GM18909 (cell line): ENCODE data around the gene BIK.

Experiments
- ATAC-seq: cut with Tn5 transposase; IDR thresholded peaks from one replicate; pipeline ENCODE4 v1.9.1; 2021; ENCODE audit warnings: mild to moderate bottlenecking; ENCODE audit not compliant: unreplicated experiment, poor library complexity

Gene BIK

GRCh38 chr22:43110444-43110926 lies at the start of gene BIK:
TSS of gene BIK (plus strand) at chr22:43110750. CDS start at chr22:43124023, 13,273 bp downstream.
- ATAC-seq, result peak; percentile 45

DNA sequence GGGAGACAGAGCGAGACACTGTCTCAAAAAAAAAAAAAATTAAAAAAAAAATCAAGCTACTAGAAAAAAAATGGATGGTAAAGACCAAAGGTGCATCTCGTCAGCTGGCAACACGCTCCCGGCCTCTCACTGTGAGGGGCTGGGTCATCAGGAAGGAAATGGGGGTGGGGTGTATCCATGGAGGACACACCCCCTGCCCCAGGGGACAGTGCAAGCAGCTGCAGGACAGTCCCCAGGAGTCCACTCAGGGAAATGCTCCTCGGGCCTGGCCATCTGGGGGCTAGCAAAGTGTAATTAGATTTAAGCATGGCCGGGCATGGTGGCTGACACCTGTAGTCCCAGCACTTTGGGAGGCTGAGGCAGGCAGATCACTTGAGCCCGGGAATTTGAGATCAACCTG lies 44.4 kb upstream of the BIK start:
- no peak for ATAC-seq

GRCh38 chr22:43066844-43067385 lies 43.6 kb upstream of the BIK start:
- ATAC-seq, result no peak

DNA sequence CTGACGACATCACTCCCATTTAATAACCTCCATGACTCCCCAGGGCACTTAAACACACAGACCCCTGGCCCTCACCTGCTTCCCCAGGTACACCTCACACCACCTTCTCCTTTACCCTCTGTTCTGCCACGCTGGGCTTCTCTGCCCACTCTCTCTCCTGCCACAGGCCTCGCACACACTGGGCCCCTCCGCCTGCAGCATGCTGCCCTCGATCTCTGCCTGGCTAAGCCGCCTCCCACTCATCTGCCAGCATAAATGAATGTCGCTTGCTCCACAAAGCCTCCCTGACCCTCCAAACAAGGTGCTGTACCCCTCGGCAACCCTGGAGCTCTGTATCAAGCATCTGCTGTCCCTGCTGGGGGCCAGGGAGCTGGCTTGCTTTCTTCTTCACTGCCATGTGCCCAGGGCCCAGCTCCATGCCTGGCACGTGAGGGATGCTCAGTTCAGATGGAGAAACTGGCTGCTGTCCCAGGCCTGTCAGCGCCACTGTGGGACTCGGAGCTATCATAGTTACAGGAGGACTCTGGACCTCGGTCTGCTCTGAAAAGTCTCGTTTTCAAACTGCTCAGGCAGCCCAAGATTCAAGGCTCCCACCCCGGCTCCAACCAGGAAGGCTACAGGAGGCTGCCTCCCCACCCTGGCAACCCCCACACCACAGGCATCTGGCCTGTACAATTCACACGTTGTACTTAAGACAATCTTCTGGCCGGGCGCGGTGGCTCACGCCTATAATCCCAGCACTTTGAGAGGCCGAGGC lies 33.3 kb upstream of the BIK start:
- no peak for ATAC-seq

GRCh38 chr22:43078522-43078921 lies 32.0 kb upstream of the BIK start:
- no peak for ATAC-seq

GRCh38 chr22:43079742-43080141 lies 30.8 kb upstream of the BIK start:
- no peak for ATAC-seq

DNA sequence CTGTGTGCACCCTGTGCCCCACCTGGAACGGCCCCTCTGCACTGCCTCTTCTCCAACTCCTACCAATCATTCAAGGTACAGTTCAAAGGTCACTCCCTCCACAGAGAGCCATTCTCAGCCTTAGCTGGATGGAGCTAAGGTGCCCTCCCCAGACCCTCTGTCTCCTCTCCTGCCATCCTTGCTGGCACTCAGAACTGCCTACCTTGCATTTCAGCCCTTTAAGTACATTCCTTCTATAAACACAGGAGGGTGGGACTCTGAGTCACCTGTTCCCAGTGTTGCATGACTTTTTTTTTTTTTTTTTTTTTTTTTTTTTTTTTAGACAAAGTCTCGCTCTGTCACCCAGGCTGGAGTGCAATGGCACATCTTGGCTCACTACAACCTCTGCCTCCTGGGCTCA lies 29.9 kb upstream of the BIK start:
- ATAC-seq, result no peak

- no peak for ATAC-seq
These were observed 28.6 kb upstream of the BIK start for GRCh38 chr22:43081968-43082367.

DNA sequence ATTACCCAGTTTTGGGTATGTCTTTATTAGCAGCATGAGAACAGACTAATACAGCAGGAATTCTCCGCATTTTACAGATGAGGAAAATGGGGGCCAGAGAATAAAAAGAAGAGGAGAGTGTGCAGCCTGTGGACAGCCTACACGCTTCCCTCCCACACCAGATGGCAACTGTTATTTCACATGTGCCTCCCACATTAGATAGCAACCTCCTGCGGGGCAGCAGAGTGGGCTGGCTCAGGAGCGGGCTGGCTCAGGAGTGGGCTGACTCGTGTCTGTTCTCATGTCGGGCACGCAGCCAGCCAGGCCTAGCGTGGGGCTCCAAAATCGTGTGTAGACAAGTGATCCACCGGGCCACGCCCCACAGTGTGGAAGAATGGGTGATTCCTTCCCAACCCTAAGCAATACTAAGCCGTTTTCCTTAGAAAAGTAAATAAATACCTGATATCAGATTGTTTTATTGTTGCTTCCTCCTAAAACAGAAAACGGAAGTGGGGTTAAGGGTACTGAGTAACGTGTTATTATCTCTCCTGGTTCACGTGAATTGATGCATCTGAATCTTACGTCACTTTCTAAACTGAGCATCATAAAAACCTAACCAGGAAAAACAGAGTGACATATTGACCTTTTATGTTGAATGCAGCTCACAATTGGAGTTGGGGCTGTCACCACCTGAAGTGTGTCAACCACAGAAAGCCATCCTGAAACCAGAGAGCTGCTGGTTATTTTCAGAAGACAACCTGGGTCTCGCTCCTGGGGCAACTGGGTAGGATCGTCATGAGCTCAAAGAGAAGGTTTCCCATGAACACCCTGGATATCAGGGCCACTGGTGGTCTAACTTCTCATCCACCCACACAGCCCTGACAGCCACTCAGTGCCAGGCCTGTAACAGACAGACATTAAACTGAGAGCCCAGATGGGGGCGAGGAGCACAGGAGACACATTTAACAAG lies 24.6 kb upstream of the BIK start:
- no peak for ATAC-seq

DNA sequence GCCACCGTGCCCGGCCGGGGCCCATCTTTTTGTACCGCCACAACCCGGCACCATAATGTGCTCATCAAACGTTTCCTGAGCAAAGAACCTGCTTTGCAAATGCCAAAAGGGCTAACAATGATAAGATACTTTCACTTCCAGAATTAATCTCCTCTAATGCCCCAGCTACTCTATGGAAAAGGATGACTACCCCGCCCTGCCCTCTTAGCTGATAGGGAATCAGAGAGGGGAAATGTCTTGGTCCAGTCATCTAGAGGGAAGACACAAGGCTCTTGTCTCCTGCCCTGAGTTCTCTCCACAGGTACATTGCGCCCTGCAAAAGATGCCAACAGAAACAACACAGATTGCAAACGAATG lies 21.9 kb upstream of the BIK start:
- no peak for ATAC-seq

GRCh38 chr22:43088984-43089717 lies 21.4 kb upstream of the BIK start, which contains the start of gene TTLL1:
TSS of gene TTLL1 (minus strand) at chr22:43089391. CDS start at chr22:43075586, 13,805 bp downstream.
- ATAC-seq, result peak; percentile 87

GRCh38 chr22:43090130-43090789 lies 20.3 kb upstream of the BIK start:
- no peak for ATAC-seq

DNA sequence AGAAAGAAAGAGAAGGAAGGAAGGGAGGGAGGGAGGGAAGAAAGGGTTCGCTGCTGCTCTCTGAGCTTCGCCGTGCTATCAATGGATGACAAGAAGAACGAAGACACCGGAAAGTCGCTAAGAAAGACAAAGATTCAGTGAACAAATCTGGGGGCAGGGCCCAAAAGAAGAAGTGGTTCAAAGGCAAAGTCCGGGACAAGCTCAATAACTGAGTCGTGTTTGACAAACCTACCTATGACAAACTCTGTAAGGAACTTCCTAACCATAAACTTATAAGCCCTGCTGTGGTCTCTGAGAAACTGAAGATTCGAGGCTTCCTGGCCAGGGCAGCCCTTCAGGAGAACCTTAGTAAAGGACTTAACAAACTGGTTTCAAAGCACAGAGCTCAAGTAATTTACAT lies 18.5 kb upstream of the BIK start:
- ATAC-seq, result no peak

DNA sequence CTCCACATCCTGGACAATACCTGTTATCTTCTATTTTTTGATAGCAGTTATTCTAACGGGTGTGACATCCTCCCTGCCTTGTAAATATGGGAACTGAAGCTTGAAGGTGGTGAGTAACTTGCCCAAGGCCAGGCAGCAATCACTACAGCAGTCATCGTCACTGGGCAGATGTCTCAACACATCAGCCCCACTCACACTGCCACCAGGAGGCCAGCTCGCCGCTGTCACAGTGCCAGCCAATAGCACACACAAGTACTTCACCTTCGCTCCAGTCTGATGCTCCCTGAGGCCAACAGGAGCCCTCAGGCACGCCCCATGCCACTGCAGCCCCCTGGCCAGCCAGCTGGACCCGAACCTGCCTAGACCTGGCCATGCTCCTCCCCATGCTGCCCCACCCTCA lies 16.5 kb upstream of the BIK start:
- no peak for ATAC-seq

GRCh38 chr22:43094551-43094950 lies 16.0 kb upstream of the BIK start:
- ATAC-seq, result no peak

- no peak for ATAC-seq
These were observed 14.1 kb upstream of the BIK start for GRCh38 chr22:43096420-43096819.

- ATAC-seq, result no peak
These were observed 12.2 kb upstream of the BIK start for GRCh38 chr22:43098356-43098755.

- ATAC-seq, result no peak
These were observed 11.5 kb upstream of the BIK start for GRCh38 chr22:43099095-43099494.

DNA sequence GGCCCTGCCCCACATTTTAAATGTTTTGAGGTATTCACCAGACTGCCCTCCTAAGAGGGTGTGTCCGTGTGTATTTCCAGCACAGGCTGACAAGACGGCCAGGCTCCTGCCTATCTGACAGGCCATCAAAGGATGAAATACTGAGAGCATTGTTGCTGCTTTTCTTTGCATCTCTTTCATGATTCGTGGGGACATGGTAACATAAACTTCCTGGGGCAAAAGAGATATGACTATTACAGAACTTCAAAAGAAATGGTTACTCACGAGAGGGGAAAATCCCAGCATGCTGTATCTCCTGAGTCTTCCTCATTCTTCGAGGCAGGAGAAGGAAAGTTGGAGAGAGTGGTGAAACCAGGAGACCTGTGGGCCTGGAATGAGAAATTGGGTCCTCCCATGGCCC lies 10.3 kb upstream of the BIK start:
- no peak for ATAC-seq

DNA sequence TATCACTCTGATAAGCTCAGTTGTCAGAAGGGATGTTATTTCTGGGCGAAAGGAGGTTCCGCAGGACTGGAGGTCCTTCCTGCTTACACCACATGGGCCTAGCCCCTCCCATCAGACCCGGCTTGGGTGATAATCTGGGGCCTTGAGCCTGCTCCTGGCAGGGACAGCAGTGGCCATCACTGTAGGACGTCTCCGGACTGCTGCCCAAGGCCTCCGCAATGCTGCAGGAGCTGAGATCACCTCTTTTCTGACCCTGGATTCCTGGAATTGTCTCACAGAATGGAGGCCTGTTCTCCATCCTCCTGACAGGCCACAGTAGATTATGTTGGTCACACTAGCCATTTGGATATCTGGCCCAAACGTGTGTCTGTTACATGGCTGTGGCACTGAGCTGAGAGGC lies 9.2 kb upstream of the BIK start:
- ATAC-seq, result no peak
